GM19193 (cell line): ENCODE data around the gene NEK4.

Source experiments
- POLR2A ChIP-seq: IDR thresholded peaks from 4 replicates; pipeline ENCODE4 v1.6.1; 2011; ENCODE audit not compliant: insufficient read depth, insufficient read length; ENCODE audit errors: extremely low read depth

The NEK4 gene

DNA sequence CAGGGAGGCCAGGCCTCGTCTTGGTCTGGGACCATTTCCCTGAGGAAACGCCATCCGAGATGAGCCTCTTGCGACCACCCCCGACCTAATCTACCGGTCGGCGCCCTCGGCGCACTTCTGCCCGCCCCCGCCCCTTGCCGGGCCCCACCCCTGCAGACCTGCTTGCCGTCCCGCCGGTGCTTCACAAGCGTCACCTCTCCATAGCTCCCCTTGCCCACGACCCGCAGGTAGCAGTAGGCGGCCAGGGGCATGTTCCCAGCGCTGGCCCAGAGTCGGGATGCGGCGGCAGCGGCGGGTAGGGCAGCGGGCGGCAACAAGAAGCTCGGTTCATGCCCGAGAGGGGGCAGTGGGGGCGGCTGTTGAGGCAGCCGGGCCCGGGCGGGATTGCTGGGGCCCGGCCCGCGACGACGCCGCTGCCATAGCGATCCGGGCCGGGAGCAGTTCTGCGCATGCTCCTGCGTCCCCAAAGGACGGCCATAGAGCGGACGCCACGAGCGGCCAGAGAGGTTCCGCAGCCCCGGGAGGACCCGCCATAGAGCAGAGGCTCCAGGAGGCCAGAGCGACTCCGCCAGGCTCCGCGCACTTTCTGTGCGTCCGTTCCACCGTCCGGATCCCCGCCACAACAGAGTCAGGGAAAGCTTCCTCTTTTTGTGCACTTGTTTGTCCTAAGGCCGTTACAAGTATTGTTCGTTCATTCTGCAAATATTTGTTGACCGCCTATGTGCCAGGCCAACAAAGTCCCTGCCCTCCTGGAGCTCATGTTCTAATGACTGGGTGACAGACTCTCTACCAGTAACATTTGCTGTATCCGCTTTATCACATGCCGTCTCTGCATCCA is at the start of gene NEK4:
NEK4 (minus strand) TSS at position 445 of the 838 bp plus-strand sequence; CDS start at position 251, 194 bp downstream.
- peak; percentile 96 for TF ChIP-seq POLR2A

DNA sequence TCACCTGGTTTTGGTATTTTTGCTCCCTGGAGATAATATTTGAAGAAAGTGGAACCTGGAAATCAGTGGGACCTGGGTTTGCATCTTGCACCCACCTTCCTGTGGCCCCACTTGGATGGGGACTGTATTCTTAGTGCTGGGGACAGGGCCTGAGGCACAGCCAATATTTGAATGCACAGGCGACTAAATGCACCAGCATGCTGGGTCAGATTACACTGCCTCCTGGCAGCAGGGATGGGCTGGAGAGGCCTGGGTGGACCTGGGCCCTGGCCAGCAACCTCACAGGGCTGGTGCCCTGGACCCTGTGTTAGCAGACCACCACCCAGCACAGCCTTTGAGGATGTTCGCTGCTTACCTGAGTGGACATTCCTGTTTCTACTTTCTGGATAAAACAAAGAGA is 49.2 kb upstream of the NEK4 start:
- TF ChIP-seq POLR2A, result no peak

DNA sequence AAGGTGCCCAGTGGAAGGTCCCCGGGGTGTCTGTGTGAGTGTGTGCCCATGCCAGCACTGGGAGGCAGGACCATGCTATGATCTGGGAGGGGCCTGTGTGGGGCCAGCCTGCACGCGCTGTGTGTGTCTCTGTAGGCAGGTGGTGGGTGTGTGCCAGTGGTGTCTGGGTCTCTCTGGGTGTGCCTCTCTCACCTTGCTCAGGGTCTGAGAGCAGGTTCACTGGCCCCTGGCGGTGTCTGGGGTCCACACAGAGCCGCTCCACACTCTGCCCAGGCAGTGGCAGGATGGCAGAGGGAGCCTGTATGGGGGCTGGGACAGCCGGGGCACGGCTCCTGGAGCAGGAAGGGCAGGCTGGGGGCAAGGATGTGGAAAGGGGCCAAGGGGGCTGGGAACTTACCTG is 47.1 kb upstream of the NEK4 start:
- TF ChIP-seq POLR2A, result no peak

DNA sequence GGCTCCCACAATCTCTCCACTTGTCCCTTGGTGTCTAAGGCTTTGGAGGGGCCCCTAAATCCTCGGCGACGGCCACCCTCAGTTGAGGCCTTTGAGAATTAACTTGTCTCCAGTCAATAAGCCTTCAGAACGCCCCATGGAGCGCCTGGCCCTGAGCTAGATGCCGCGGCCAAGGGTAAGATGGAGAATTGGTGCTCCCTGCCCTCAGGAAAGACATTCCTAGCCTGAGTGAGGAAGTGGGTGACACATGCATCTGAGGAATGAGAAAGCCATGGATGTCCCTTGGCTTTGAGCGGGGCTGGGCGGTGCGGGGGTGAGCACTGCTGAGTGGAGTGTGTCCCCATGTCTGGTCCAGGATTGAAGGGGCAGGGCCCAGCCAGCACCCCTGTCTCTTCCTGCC is 46.5 kb upstream of the NEK4 start:
- TF ChIP-seq POLR2A, result no peak

DNA sequence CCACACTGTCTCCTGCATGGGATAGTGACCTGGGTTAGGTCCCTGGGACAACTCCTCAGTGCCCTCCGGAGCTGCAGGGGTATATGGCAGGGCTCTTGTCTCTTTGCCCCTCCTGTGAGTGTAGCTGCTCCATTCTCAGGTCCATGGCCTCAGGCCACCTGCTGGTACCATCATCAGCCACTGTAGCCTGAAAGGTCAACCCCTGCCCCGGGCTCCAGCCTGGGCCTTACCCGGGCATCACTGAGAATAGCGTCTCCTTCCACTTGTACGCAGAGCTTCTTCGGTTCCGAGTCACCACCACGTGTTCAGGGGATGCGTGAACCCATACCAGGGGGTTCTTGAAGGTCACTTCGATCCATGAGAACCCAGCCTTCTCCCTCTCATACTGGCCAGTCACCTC is 45.9 kb upstream of the NEK4 start:
- TF ChIP-seq POLR2A, result no peak

DNA sequence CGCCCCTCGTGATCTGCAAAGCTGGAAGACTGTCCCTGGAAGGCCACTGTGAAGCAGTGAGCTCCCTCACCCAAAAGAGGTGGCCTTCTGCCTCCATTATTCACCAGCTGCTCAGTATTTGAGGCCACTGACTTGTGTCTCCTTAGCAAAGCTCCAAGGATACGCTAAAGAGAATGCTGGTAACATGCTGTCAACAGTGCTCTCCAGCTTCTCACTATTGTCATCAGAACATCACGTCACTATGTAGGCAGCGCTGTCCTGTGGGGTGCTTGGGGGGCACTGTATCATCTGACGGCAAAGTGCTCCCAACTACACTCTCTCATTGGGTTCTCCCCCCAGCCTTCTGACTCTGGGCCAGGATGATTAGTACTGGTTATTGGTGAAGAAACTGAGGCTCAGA is 45.5 kb upstream of the NEK4 start:
- TF ChIP-seq POLR2A, result no peak

DNA sequence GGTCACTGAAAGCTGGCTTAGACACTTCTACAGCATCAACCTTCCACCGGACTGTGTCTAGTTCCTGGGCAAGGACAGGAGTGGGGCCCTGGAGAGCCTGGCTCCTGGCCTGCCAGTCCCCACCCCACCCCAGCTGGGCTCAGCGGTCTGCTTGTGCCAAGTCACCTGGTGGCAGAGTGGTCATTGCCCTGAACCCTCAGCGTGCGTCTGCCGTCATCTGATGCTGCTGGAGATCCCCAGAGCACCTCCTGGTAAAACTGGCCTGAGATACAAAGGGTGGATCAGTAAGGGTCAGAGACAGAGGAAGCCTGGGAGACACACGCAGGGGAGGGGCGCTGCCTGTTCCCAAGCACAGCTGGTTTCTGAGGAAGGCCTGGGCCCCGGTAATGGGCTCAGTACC is 43.1 kb upstream of the NEK4 start:
- no peak for TF ChIP-seq POLR2A

DNA sequence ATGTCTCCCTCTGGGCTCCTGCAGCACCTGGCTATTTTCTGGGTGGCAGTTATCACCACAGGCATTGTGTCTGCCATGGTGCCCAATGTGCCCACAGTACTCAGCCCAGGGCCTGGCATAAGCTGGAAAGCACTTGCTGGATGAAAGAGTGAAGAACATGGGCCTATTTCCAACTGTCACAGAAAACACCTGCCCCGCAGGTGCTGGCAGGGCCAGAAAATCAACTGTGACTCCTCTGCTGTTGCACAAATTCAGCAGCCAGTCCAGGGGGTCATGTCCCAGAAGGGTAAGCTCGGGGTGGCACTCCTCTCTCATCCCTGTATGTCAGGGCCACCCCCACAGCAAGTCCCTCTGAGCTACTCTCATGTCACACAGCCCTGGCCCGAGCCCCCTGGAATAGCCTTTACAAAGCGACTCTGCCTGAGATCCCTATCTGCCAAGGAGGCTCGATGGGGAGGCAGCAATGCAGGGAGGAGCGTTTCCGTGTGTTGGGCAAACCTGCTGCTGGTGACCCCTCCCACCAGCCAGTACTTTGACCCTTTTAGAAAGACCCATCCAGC is 40.8 kb upstream of the NEK4 start:
- TF ChIP-seq POLR2A, result no peak

DNA sequence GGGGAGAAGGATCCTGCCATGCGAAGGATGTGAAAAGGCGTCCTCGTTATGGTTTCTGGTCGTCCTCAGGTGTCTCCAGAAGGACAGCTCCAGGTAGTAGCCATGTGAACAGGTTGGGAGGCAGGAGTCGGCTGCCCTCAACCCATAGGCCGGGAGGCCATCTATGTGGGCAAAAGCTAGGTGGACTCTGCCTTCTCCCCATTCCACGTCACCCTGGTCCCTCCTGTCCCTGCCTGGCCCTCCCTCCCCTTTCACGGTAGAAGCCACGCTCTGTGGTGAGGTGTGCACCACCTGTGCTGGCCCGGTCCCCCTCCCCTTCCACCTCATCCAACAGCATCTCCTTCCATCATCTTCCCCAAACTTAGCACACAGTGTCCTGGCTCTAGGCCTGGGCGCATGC is 40.2 kb upstream of the NEK4 start:
- no peak for TF ChIP-seq POLR2A

DNA sequence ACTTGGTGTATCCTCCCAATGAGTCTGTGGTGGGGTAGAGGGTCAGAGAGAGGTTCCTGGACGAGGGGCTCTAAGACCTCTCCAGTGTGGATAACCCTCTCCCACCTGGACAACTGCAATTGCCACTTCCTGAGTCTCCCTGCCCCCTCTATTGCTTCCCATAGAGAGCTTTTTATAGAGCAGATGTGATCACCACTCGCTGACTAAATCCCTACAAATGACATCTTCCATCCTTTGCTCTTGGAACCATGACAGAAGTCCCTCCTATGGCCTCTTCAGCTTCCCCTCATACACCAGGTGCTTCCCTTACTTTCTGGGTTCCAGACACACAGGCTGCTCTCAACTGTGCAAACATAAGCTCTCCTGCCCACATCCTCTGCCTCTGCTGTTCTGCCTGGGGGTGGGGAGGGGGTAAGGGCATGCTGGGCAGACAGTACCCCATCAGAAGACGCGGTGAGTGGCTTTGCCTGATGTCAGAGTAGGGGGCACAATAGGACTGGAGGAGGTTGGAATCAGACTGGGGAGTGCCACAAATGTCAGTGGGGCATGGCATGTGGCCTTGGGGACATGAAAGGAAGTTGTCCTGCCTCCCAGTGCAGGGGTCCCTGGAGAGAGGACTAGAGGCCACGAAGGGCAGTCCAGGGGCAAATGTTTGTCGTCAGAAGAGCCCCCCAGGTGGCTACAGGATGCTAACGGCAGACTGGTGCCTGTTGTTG is 39.1 kb upstream of the NEK4 start:
- TF ChIP-seq POLR2A, result no peak

DNA sequence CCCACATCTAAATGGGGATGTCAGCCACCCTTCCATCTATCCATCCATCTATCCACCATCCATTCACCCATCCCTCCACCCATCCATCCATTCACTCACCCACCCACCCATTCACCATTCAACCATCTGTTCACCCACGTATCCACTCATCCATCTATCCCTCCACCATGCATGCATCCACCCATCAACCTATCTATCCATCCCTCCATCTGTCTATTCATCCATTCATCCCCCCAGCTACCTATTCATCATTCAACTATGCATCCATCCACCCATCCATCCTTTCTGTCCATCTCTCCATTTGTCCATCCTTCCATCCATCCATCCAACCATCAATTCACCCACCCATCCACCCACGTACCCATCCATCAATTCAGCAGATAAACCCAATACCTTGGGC is 38.4 kb upstream of the NEK4 start:
- no peak for TF ChIP-seq POLR2A

DNA sequence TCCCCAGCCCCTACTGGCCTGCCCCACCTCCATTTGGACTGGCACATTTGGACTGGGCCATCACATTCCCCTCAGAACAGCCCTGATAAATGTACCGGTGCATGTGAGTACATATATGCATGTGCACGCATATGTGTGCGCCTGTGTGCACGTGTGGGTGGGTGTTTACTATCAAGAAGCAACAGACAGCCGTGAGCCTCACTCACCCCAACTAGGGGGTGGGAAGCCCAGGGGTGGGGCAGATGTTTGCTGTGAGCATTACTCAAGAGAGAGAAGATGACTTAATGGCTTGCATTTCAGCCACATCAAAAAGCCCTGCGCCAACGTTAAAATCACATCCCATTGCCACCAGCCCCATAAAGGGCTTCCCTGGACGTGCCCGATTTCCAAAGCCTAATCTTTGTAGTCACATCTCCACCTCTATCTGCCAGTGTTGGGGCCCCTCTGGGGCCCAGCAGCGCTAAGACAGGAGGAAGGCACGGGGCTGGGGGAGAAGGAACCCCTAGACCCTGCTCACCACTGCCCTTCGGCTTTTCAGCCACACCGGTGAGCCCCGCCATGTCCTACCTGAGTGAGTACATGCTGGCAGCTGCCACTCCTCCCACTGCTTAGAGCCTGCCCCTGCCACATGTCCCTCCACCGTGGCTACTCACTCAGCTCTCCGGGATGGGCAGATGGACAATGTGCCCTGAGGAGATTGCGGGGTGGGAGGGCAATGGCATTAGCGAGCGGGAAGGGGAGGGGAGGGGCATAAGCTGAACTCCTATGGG is 34.7 kb upstream of the NEK4 start:
- no peak for TF ChIP-seq POLR2A

DNA sequence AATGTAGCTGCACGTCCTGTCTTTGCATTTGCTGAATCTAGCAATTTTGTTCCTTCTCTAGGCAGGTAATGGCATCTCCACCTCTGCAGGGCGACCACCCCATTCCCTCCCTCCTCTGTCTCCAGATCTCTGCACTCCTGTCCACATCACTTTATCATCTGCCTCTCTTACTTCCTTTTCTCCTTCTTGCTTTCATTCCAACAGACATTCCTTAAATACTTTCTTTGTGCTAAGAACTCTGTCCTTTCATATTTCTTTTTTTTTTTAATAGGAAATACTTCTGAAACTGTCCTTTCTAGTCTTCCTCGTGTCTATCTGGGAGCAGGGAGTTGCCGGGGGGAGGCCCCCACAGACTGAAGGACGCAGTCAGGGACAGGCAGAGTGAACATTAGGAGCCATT is 31.1 kb upstream of the NEK4 start:
- TF ChIP-seq POLR2A, result no peak

DNA sequence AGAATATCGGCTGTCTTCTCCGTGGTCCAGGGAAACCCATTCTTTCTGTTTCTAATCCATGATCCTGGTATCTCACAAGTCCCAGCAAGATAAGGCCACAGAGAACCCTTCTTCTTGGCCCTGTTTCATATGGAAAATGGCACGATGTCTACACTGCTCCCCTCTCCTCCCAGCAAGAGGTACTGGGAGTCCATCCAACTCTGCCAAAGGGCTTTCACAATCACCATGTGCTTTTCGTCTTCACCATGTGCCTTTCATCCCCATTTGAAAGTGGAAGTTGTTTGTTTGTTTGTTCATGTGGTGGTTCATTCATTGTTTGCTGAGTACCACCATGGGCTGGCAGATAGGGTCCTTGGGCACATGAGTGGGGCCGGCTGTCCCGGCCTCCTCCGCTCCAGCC is 29.3 kb upstream of the NEK4 start:
- TF ChIP-seq POLR2A, result no peak

DNA sequence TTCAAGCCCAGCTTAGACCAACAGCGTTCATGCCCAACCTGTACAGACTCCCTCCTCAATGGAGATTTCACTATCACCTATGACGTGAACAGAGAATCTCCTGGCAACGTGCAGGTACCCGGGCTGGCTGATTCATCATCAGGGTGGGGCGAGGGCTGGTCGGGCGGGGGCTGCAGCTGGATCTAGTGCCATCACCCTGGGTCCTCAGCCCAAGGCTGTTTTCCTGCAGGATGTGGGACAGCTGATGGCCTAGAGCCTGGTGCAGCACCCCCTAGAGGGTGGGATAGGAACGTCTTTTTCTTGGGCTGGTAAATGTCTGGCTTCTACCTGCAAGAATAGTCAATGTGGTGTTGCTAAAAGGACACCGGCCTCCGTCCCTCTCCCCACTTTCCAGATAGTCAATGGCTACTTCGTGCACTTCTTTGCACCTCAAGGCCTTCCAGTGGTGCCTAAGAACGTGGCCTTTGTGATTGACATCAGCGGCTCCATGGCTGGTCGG is 28.3 kb upstream of the NEK4 start:
- TF ChIP-seq POLR2A, result no peak
